ENCODE results near the gene EPHB3. TPM values are rescaled to one million over a fixed set of nuclear protein-coding genes. Genes with fewer than 3 reads are reported as not detected.

The EPHB3 gene
- total and polyA plus RNA-seq, 2 of the 4 experiments (the other 2 are of a cell fraction): 0.72 to 2.9 TPM

GRCh38 chr3:184554461-184554860 is 7.1 kb upstream of the EPHB3 start:
- Histone ChIP-seq H4K5ac (ENCODE audit: low read depth, low read length) (no peak overlapping the region), H2BK20ac (ENCODE audit: low read depth, low read length) (no peak overlapping the region), H2AK5ac (ENCODE audit: low read depth, low read length) (no peak overlapping the region), H3K4me3 (ENCODE audit: insufficient read depth, low read depth, low read length) (no peak overlapping the region), H3K14ac (replicated peaks; ENCODE audit: low read depth, low read length) (no peak overlapping the region), H3K27ac (ENCODE audit: insufficient read depth, low read length) (no peak overlapping the region), H3K4me2 (ENCODE audit: low read depth, low read length) (no peak overlapping the region), H3K56ac (ENCODE audit: extremely low read depth, insufficient read depth, low read length) (no peak overlapping the region), H4K91ac (ENCODE audit: insufficient read depth, low read depth, low read length) (no peak overlapping the region), H3K4ac (ENCODE audit: low read depth, low read length) (no peak overlapping the region), H3K27me3 (ENCODE audit: control insufficient read depth, insufficient read depth, low read length) (peaks cover 78% of the 10 kb centered on the region), H2AFZ (replicated peaks; ENCODE audit: low read length, poor library complexity) (no peak overlapping the region), H3K18ac (ENCODE audit: low read depth, low read length) (no peak overlapping the region), H4K20me1 (ENCODE audit: insufficient read depth, low read length) (no peaks in the 10 kb centered on the region), H4K8ac (ENCODE audit: low read depth in 2 of 2, low read length in 2 of 2) (no peak overlapping the region), H3K23ac (ENCODE audit: low read depth, low read length) (no peak overlapping the region), H3K9me1 (ENCODE audit: insufficient read depth, low read length) (no peaks in the 10 kb centered on the region), H3K79me1 (ENCODE audit: low read depth in 1 of 2, low read length in 2 of 2) (no peaks in the 10 kb centered on the region), H2BK120ac (ENCODE audit: low read depth, low read length) (no peak overlapping the region), H2AK9ac (replicated peaks; ENCODE audit: low read depth, low read length, poor library complexity) (no peak overlapping the region), H3K36me3 (ENCODE audit: control insufficient read depth, insufficient read depth, low read length) (no peaks in the 10 kb centered on the region), H2BK15ac (ENCODE audit: low read depth, low read length) (no peak overlapping the region), H3K4me1 (ENCODE audit: control insufficient read depth, insufficient read depth, low read length) (no peaks in the 10 kb centered on the region), H2BK5ac (ENCODE audit: low read depth, low read length, poor library complexity, severe bottlenecking) (no peak overlapping the region), H3K9ac (ENCODE audit: low read depth, low read length) (no peak overlapping the region), H3K9me3 (ENCODE audit: control insufficient read depth, insufficient read depth, low read length) (no peaks in the 10 kb centered on the region)
- no CpG with 5 or more reads among the region's 5 CpGs for WGBS, 2 experiments (ENCODE audit: extremely low coverage in 2 of 2, insufficient read length in 1 of 2)
- dilution Hi-C loops (cut with HindIII; ENCODE audit: low sequenced_read_pairs, unreplicated experiment) (no loop called here), intact Hi-C loops (cut with micrococcal nuclease) (no loop called here), in situ Hi-C loops (cut with MboI; ENCODE audit: low sequenced_read_pairs) (no loop called here)
- DNase-seq (no peak), ATAC-seq (ENCODE audit: low read depth) (no peak)
- TF ChIP-seq CTCF (conservative IDR thresholded peaks at IDR 0.05; ENCODE audit: low read depth, low read length): no peak
- no peak for TF ChIP-seq RAD21 (IDR thresholded peaks at IDR 0.05; ENCODE audit: low read length)
- TF ChIP-seq POLR2A (IDR thresholded peaks at IDR 0.05; ENCODE audit: low read depth, low read length): no peak
- no peak for TF ChIP-seq MAFK (IDR thresholded peaks at IDR 0.05; ENCODE audit: low read depth, low read length)
- no peak for TF ChIP-seq RCOR1 (IDR thresholded peaks at IDR 0.05; ENCODE audit: insufficient replicate concordance, low read length)
- BruUV-seq (replicated peaks): no TSS peak
- ChIA-PET CTCF (interaction anchor here (0.6 to 1.0 kb wide), 2 partner anchors 172 to 254 kb away, joined by 3 to 4 read pairs; no protein-coding TSS in a partner anchor), POLR2A (ENCODE audit: unreplicated experiment) (no interaction called here)
